ENCODE measurements around the gene UBE2R2. TPM values are rescaled to one million over a fixed set of nuclear protein-coding genes. Genes with fewer than 3 reads are reported as not detected.

Gene UBE2R2
- total RNA-seq, 1 experiment from 2014 or later: 52.1 TPM

DNA sequence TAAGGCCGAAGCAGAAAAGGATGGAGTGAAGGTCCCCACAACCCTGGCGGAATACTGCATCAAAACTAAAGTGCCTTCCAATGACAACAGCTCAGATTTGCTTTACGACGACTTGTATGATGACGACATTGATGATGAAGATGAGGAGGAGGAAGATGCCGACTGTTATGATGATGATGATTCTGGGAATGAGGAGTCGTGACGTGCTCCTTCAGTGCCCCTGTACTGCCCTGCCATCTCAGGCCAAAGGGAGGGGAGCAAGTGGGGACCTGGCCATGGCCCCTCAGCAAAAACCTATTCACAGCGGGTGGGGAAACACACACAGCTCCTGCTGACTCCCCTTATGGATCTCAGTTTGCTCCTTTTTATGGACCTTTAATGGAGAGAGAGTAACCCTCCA lies 100.1 kb downstream of the UBE2R2 start:
- H2AK5ac ChIP-seq (ENCODE audit: insufficient read length, low read length): no peak overlapping the region
- Mint-ChIP-seq H3K9me3 (no peaks in the 10 kb centered on the region), H3K27ac (peak overlapping the region; percentile 13 to 63 (median 41); a peak in 5 of 7 replicates), H3K27me3 (ENCODE audit: low read depth) (peaks cover 1% of the 10 kb centered on the region; the same call in 1 of the 2 replicates), H3K36me3 (ENCODE audit: insufficient read depth in 1 of 3, low read depth in 3 of 3) (peaks cover 19 to 78% (median 50%) of the 10 kb centered on the region in 3 experiments; a peak in 6 of 7 replicates), H3K4me1 (peaks cover 25 to 41% of the 10 kb centered on the region in 2 experiments), H3K4me3 (no peak overlapping the region)
- H2BK12ac ChIP-seq (ENCODE audit: insufficient read length, low read depth, low read length): no peak overlapping the region
- H3K18ac ChIP-seq (ENCODE audit: insufficient read length, low read depth, low read length): no peak overlapping the region
- no peaks in the 10 kb centered on the region for H3K4me1 ChIP-seq (ENCODE audit: insufficient read depth, low read length)
- no peak overlapping the region for H2BK120ac ChIP-seq (ENCODE audit: low read depth, low read length, poor library complexity, severe bottlenecking)
- no peak overlapping the region for H2BK20ac ChIP-seq (ENCODE audit: low read depth, low read length, poor library complexity, severe bottlenecking)
- no peak overlapping the region for H3K4ac ChIP-seq (ENCODE audit: low read depth, low read length)
- no peak overlapping the region for H3K23ac ChIP-seq (ENCODE audit: insufficient read length, low read depth, low read length)
- no CpG with 5 or more reads among the region's 9 CpGs for WGBS (ENCODE audit: extremely low coverage, insufficient read length, low lambda C conversion rate)
- no peak overlapping the region for H4K8ac ChIP-seq (replicated peaks; ENCODE audit: insufficient read length, low read depth, low read length)
- no peaks in the 10 kb centered on the region for H3K23me2 ChIP-seq (ENCODE audit: insufficient read length, low read depth, low read length, poor library complexity, severe bottlenecking)
- no peak overlapping the region for H2BK15ac ChIP-seq (ENCODE audit: low read depth, low read length)
- TF ChIP-seq, protein P1, sequence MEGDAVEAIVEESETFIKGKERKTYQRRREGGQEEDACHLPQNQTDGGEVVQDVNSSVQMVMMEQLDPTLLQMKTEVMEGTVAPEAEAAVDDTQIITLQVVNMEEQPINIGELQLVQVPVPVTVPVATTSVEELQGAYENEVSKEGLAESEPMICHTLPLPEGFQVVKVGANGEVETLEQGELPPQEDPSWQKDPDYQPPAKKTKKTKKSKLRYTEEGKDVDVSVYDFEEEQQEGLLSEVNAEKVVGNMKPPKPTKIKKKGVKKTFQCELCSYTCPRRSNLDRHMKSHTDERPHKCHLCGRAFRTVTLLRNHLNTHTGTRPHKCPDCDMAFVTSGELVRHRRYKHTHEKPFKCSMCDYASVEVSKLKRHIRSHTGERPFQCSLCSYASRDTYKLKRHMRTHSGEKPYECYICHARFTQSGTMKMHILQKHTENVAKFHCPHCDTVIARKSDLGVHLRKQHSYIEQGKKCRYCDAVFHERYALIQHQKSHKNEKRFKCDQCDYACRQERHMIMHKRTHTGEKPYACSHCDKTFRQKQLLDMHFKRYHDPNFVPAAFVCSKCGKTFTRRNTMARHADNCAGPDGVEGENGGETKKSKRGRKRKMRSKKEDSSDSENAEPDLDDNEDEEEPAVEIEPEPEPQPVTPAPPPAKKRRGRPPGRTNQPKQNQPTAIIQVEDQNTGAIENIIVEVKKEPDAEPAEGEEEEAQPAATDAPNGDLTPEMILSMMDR (conservative IDR thresholded peaks at IDR 0.05): no peak
- no peak overlapping the region for H3T11ph ChIP-seq (ENCODE audit: low read length)
- no peaks in the 10 kb centered on the region for H4K20me1 ChIP-seq (ENCODE audit: control insufficient read depth, insufficient read depth, insufficient read length)
- no peak overlapping the region for H3K14ac ChIP-seq (ENCODE audit: insufficient read depth, low read length)
- no peak overlapping the region for H3K27ac ChIP-seq (ENCODE audit: insufficient read length, low read depth, low read length)
- no peaks in the 10 kb centered on the region for H3K79me2 ChIP-seq (ENCODE audit: insufficient read depth, low read length)
- H3K9me3 ChIP-seq (ENCODE audit: control insufficient read depth, low read depth, low read length): no peaks in the 10 kb centered on the region
- no peak overlapping the region for H3K9ac ChIP-seq (ENCODE audit: extremely low read depth, insufficient read length, low read length)
- no peak overlapping the region for H3K56ac ChIP-seq (ENCODE audit: insufficient read length, low read depth, low read length)
- H2AFZ ChIP-seq (ENCODE audit: low read length): no peak overlapping the region
- no peak overlapping the region for H4K91ac ChIP-seq (ENCODE audit: insufficient read length, low read depth, low read length)
- no peak overlapping the region for H2BK5ac ChIP-seq (ENCODE audit: insufficient read length, low read length)
- no peak for DNase-seq
- no peaks in the 10 kb centered on the region for H3K27me3 ChIP-seq (ENCODE audit: insufficient read depth, low read length)
- H3K79me1 ChIP-seq (ENCODE audit: insufficient read depth, low read depth, low read length, poor library complexity, severe bottlenecking): no peaks in the 10 kb centered on the region
- no peak overlapping the region for H4K5ac ChIP-seq (ENCODE audit: insufficient read length, low read depth, low read length)
- no peak overlapping the region for H3K4me2 ChIP-seq (ENCODE audit: insufficient read depth, insufficient read length, low read length)
